Astrocyte (in vitro differentiated cells and primary cell): ENCODE results near the gene PIMREG.

ENCODE experiments used
- EZH2 ChIP-seq: IDR thresholded peaks from 2 replicates; pipeline ENCODE4 v1.6.1; 2012; ENCODE audit warnings: mild to moderate bottlenecking, low read length, inconsistent platforms; ENCODE audit not compliant: insufficient read depth
- TF ChIP-seq, protein P1 (sequence below): IDR thresholded peaks from 2 replicates; pipeline ENCODE4 v1.5.1; 2011; ENCODE audit warnings: low read depth, mild to moderate bottlenecking, inconsistent platforms, low read length, moderate library complexity; ENCODE audit not compliant: insufficient read depth

GRCh38 chr17:6477831-6478383 is 33.7 kb downstream of the PIMREG start:
- TF ChIP-seq, protein P1, sequence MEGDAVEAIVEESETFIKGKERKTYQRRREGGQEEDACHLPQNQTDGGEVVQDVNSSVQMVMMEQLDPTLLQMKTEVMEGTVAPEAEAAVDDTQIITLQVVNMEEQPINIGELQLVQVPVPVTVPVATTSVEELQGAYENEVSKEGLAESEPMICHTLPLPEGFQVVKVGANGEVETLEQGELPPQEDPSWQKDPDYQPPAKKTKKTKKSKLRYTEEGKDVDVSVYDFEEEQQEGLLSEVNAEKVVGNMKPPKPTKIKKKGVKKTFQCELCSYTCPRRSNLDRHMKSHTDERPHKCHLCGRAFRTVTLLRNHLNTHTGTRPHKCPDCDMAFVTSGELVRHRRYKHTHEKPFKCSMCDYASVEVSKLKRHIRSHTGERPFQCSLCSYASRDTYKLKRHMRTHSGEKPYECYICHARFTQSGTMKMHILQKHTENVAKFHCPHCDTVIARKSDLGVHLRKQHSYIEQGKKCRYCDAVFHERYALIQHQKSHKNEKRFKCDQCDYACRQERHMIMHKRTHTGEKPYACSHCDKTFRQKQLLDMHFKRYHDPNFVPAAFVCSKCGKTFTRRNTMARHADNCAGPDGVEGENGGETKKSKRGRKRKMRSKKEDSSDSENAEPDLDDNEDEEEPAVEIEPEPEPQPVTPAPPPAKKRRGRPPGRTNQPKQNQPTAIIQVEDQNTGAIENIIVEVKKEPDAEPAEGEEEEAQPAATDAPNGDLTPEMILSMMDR, result no peak
- no peak for TF ChIP-seq EZH2
